Measurements from ENCODE around the gene KRTAP10-8.
"Not testable (repeated sequence)": the region's sequence is repeated elsewhere in the genome, so short reads cannot be mapped to it uniquely, and the experiment has no call there.

The KRTAP10-8 gene

GRCh38 chr21:44656868-44657267 lies 45.0 kb downstream of the KRTAP10-8 start:
- H3K4me2 ChIP-seq (ENCODE audit: low read length): no peak overlapping the region
- no peaks in the 10 kb centered on the region for H3K9me3 ChIP-seq (replicated peaks; ENCODE audit: low read length)
- H3K9ac ChIP-seq (ENCODE audit: low read depth, low read length): no peak overlapping the region
- no peak overlapping the region for H3K4me3 ChIP-seq (ENCODE audit: low read length)
- no peaks in the 10 kb centered on the region for H3K36me3 ChIP-seq (ENCODE audit: insufficient read depth, low read length)
- H3K4me1 ChIP-seq (ENCODE audit: control insufficient read depth, insufficient read depth, low read length): no peaks in the 10 kb centered on the region
- peaks cover 29% of the 10 kb centered on the region for H3K27me3 ChIP-seq (ENCODE audit: control insufficient read depth, insufficient read depth, low read length)

- Histone ChIP-seq H3K4me1 (ENCODE audit: control insufficient read depth, insufficient read depth, low read length) (no peaks in the 10 kb centered on the region), H3K27me3 (ENCODE audit: control insufficient read depth, insufficient read depth, low read length) (peaks cover 35% of the 10 kb centered on the region), H3K9ac (ENCODE audit: low read depth, low read length) (no peak within 1 kb of the TSS), H3K36me3 (ENCODE audit: insufficient read depth, low read length) (no peaks in the 10 kb centered on the region), H3K4me2 (ENCODE audit: low read length) (no peak within 1 kb of the TSS), H3K9me3 (replicated peaks; ENCODE audit: low read length) (no peaks in the 10 kb centered on the region), H3K4me3 (ENCODE audit: low read length) (no peak within 1 kb of the TSS)
Measured at GRCh38 chr21:44657635-44658540, 46.0 kb downstream of the KRTAP10-8 start, which contains the start of gene KRTAP12-3. TSS of gene KRTAP12-3 (plus strand) at chr21:44657932. CDS start at chr21:44657980, 48 bp downstream.

GRCh38 chr21:44658541-44658910 lies 46.6 kb downstream of the KRTAP10-8 start:
- H3K4me1 ChIP-seq (ENCODE audit: control insufficient read depth, insufficient read depth, low read length): no peaks in the 10 kb centered on the region
- peaks cover 34% of the 10 kb centered on the region for H3K27me3 ChIP-seq (ENCODE audit: control insufficient read depth, insufficient read depth, low read length)
- no peak overlapping the region for H3K9ac ChIP-seq (ENCODE audit: low read depth, low read length)
- no peaks in the 10 kb centered on the region for H3K9me3 ChIP-seq (replicated peaks; ENCODE audit: low read length)
- H3K4me3 ChIP-seq (ENCODE audit: low read length): no peak overlapping the region
- no peaks in the 10 kb centered on the region for H3K36me3 ChIP-seq (ENCODE audit: insufficient read depth, low read length)
- no peak overlapping the region for H3K4me2 ChIP-seq (ENCODE audit: low read length)

GRCh38 chr21:44658913-44659595 lies 47.2 kb downstream of the KRTAP10-8 start:
- no peaks in the 10 kb centered on the region for H3K9me3 ChIP-seq (replicated peaks; ENCODE audit: low read length)
- peaks cover 29% of the 10 kb centered on the region for H3K27me3 ChIP-seq (ENCODE audit: control insufficient read depth, insufficient read depth, low read length)
- no peak overlapping the region for H3K4me2 ChIP-seq (ENCODE audit: low read length)
- H3K4me1 ChIP-seq (ENCODE audit: control insufficient read depth, insufficient read depth, low read length): no peaks in the 10 kb centered on the region
- no peak overlapping the region for H3K9ac ChIP-seq (ENCODE audit: low read depth, low read length)
- H3K36me3 ChIP-seq (ENCODE audit: insufficient read depth, low read length): no peaks in the 10 kb centered on the region
- H3K4me3 ChIP-seq (ENCODE audit: low read length): no peak overlapping the region

DNA sequence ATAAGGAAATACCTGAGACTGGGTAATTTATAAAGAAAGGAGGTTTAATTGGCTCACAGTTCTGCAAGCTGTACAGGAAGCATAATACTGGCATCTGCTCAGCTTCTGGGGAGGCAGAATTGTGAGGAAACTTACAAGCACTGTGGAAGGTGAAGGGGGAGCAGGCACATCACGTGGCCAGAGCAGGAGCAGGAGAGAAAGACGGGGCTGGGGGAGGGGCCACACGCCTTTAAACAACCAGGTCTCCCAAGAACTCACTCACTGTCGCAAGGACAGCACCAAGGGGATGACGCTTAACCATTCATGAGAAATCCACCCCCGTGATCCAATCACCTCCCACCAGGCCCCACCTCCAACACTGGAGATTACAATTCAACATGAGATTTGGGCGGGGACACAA lies 49.7 kb downstream of the KRTAP10-8 start:
- not testable (repeated sequence) for H3K36me3 ChIP-seq (ENCODE audit: insufficient read depth, low read length); H3K4me1 ChIP-seq (ENCODE audit: control insufficient read depth, insufficient read depth, low read length)

More for the DNA sequence above, 49.7 kb downstream of the KRTAP10-8 start:
- H3K4me2 ChIP-seq (ENCODE audit: low read length); H3K9me3 ChIP-seq (replicated peaks; ENCODE audit: low read length); H3K9ac ChIP-seq (ENCODE audit: low read depth, low read length); H3K4me3 ChIP-seq (ENCODE audit: low read length): not testable (repeated sequence)
- peaks cover 30% of the 10 kb centered on the region for H3K27me3 ChIP-seq (ENCODE audit: control insufficient read depth, insufficient read depth, low read length)
